ENCODE data around the gene RASA4B. TPM values are rescaled to one million over a fixed set of nuclear protein-coding genes. Genes with fewer than 3 reads are reported as not detected.

The RASA4B gene
- total and polyA plus RNA-seq, 4 donors = 7.3 to 24.6 (median 10.5) TPM

DNA sequence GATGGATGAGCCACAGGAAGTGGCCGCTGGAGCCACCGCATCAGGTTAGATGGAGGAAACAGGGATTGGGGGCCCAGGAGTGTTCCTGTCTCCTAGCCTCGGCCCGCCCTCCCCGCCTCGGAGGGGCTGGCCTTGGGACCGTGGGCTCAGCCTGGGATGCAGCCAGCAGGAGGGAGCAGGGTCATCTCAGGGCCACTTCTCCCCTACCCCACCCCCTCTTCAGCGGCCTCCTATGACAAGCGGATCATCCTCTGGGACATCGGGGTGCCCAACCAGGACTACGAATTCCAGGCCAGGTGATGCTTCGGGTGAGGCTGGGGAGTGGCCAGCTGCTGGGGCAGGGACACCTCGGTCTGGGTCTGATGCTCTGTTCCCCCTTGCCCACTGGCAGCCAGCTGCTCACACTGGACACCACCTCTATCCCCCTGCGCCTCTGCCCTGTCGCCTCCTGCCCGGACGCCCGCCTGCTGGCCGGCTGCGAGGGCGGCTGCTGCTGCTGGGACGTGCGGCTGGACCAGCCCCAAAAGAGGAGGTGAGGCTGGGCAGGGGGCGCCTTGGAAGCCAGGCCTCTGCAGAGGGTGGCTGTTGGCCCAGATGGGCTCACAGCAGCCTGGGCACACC lies 48.1 kb downstream of the RASA4B start:
- DNase-seq = no peak
- Histone ChIP-seq H3K36me3 (ENCODE audit: control insufficient read depth in 4 of 4, insufficient read depth in 4 of 4, low read length in 4 of 4) (peaks cover 0 to 34% (median 2%) of the 10 kb centered on the region in 4 donors), H3K9me3 (ENCODE audit: control insufficient read depth in 4 of 4, insufficient read depth in 3 of 4, low read length in 3 of 4) (no peaks in the 10 kb centered on the region), H3K27me3 (ENCODE audit: control insufficient read depth in 3 of 3, insufficient read depth in 3 of 3, low read length in 2 of 3) (no peaks in the 10 kb centered on the region), H3K9ac (ENCODE audit: insufficient read depth in 1 of 2, low read length in 2 of 2) (no peak overlapping the region), H3K4me3 (no peak overlapping the region), H3K4me1 (ENCODE audit: control insufficient read depth in 5 of 5, insufficient read depth in 5 of 5, low read length in 5 of 5) (peaks cover 0 to 6% (median 3%) of the 10 kb centered on the region in 5 donors), H3K27ac (ENCODE audit: low read depth in 1 of 2, low read length in 1 of 2) (no peak overlapping the region)
- TF ChIP-seq, protein P1, sequence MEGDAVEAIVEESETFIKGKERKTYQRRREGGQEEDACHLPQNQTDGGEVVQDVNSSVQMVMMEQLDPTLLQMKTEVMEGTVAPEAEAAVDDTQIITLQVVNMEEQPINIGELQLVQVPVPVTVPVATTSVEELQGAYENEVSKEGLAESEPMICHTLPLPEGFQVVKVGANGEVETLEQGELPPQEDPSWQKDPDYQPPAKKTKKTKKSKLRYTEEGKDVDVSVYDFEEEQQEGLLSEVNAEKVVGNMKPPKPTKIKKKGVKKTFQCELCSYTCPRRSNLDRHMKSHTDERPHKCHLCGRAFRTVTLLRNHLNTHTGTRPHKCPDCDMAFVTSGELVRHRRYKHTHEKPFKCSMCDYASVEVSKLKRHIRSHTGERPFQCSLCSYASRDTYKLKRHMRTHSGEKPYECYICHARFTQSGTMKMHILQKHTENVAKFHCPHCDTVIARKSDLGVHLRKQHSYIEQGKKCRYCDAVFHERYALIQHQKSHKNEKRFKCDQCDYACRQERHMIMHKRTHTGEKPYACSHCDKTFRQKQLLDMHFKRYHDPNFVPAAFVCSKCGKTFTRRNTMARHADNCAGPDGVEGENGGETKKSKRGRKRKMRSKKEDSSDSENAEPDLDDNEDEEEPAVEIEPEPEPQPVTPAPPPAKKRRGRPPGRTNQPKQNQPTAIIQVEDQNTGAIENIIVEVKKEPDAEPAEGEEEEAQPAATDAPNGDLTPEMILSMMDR (IDR thresholded peaks at IDR 0.05; ENCODE audit: control extremely low read depth, extremely low read depth) = no peak
- WGBS, 2 donors = 89 to 90% methylated on average over 23 to 24 of the region's 24 CpGs
- no peak for ATAC-seq (ENCODE audit: insufficient read depth, low FRiP score)

DNA sequence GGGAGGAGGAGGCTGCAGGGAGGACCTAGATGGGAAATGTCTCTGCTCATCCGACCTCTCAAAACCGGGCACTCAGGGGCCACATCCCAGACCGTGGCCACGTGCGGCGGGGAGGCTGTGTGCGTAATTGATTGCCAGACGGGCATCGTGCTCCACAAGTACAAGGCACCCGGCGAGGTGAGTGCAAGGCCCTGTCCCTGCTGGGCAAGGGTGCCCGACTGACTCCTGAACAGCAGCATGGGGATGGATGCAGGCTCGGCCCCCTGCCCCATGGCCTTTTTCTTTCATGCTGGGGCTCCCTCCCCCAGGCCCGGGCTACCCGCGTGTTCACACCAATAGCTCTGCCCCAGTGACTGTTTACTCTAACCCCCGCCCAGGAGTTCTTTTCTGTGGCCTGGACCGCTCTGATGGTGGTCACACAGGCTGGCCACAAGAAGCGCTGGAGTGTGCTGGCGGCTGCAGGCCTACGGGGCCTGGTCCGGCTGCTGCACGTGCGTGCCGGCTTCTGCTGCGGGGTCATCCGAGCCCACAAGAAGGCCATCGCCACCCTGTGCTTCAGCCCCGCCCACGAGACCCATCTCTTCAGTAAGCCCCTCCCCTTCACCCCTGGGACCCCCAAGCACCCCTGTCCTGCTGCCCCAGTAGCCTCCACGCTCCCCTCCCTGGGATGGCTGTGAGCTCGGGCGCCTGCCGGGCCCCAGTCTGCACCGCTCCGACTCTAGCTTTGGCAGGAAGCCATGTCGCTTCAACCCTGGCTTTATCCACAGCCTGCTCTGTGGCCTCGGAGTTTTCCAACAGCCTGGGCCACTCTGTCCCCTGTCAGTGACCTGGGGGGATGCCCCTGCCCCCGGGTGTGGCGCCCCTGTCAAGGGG lies 48.9 kb downstream of the RASA4B start:
- Histone ChIP-seq H3K9ac (ENCODE audit: insufficient read depth in 1 of 2, low read length in 2 of 2) (no peak overlapping the region), H3K36me3 (ENCODE audit: control insufficient read depth in 4 of 4, insufficient read depth in 4 of 4, low read length in 4 of 4) (peaks cover 0 to 32% (median under 1%) of the 10 kb centered on the region in 4 donors), H3K27ac (ENCODE audit: low read depth in 1 of 2, low read length in 1 of 2) (no peak overlapping the region), H3K27me3 (ENCODE audit: control insufficient read depth in 3 of 3, insufficient read depth in 3 of 3, low read length in 2 of 3) (no peaks in the 10 kb centered on the region), H3K4me1 (ENCODE audit: control insufficient read depth in 5 of 5, insufficient read depth in 5 of 5, low read length in 5 of 5) (peaks cover 0 to 10% (median 5%) of the 10 kb centered on the region in 5 donors), H3K4me3 (no peak overlapping the region), H3K9me3 (ENCODE audit: control insufficient read depth in 4 of 4, insufficient read depth in 3 of 4, low read length in 3 of 4) (no peaks in the 10 kb centered on the region)
- no peak for DNase-seq
- 87 to 93% methylated on average over 40 of the region's 40 CpGs for WGBS, 2 donors
- TF ChIP-seq, protein P1 (IDR thresholded peaks at IDR 0.05; ENCODE audit: control extremely low read depth, extremely low read depth) = no peak
- no peak for ATAC-seq (ENCODE audit: insufficient read depth, low FRiP score)

DNA sequence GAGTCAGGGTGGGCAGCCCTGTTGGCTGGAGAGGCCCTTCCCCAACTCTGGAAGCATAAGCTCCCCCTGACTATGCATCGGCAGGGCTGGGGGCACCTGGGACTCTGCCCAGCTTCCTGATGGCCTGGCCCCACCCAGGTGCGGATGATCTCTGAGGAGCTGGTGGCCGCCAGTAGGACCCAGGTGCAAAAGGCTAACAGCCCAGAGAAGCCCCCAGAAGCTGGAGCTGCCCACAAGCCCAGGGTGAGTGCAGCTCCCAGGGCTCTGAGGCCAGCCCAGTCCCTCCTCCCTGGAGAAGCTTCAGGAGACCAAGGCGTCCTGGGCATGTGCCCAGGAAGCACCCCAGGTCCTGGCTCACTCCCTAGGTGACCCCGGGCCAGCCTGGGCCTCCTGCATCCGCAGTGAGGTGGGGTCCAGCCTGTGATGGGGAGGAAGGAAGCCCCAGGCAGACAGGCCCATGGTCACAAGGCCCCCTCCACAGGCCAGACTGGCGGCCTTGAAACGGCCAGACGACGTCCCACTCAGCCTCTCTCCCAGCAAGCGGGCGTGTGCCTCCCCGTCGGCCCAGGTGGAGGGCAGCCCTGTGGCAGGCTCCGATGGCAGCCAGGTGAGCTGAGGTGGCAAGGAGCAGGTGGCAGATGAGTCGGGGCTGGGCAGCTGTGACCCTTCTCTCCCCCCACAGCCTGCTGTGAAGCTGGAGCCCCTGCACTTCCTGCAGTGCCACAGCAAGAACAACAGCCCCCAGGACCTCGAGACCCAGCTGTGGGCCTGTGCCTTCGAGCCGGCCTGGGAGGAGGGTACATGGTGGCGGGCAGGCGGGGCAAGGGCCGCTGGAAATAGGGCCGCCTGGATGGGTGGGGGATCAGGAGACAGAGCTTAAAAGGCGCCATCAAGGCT lies 49.7 kb downstream of the RASA4B start:
- DNase-seq (no peak), ATAC-seq (ENCODE audit: insufficient read depth, low FRiP score) (no peak)
- Histone ChIP-seq H3K36me3 (ENCODE audit: control insufficient read depth in 4 of 4, insufficient read depth in 4 of 4, low read length in 4 of 4) (peaks cover 0 to 23% (median 0%) of the 10 kb centered on the region in 4 donors), H3K27me3 (ENCODE audit: control insufficient read depth in 3 of 3, insufficient read depth in 3 of 3, low read length in 2 of 3) (no peaks in the 10 kb centered on the region), H3K9ac (ENCODE audit: insufficient read depth in 1 of 2, low read length in 2 of 2) (no peak overlapping the region), H3K4me1 (ENCODE audit: control insufficient read depth in 5 of 5, insufficient read depth in 5 of 5, low read length in 5 of 5) (peaks cover 0 to 14% (median 6%) of the 10 kb centered on the region in 5 donors), H3K9me3 (ENCODE audit: control insufficient read depth in 4 of 4, insufficient read depth in 3 of 4, low read length in 3 of 4) (no peaks in the 10 kb centered on the region), H3K4me3 (no peak overlapping the region), H3K27ac (ENCODE audit: low read depth in 1 of 2, low read length in 1 of 2) (no peak overlapping the region)
- TF ChIP-seq, protein P1 (IDR thresholded peaks at IDR 0.05; ENCODE audit: control extremely low read depth, extremely low read depth) = no peak
- 92 to 96% methylated on average over 24 of the region's 24 CpGs for WGBS, 2 donors

Measured in lung (tissue), 12 donors.